ENCODE measurements around the gene OPRL1.

GRCh38 chr20:64110411-64111068 is 30.7 kb downstream of the OPRL1 start:
- TF ChIP-seq, protein P1, sequence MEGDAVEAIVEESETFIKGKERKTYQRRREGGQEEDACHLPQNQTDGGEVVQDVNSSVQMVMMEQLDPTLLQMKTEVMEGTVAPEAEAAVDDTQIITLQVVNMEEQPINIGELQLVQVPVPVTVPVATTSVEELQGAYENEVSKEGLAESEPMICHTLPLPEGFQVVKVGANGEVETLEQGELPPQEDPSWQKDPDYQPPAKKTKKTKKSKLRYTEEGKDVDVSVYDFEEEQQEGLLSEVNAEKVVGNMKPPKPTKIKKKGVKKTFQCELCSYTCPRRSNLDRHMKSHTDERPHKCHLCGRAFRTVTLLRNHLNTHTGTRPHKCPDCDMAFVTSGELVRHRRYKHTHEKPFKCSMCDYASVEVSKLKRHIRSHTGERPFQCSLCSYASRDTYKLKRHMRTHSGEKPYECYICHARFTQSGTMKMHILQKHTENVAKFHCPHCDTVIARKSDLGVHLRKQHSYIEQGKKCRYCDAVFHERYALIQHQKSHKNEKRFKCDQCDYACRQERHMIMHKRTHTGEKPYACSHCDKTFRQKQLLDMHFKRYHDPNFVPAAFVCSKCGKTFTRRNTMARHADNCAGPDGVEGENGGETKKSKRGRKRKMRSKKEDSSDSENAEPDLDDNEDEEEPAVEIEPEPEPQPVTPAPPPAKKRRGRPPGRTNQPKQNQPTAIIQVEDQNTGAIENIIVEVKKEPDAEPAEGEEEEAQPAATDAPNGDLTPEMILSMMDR (IDR thresholded peaks at IDR 0.05; ENCODE audit: low read length), result no peak
- TF ChIP-seq EZH2 (IDR thresholded peaks at IDR 0.05; ENCODE audit: borderline replicate concordance, low read length), result no peak
